Left hindlimb (tissue), 1 donor: ENCODE results near the gene HOXA11.

Source experiments
- DNase-seq: peaks from one replicate; pipeline ENCODE4 v3.0.0-alpha.2; 2018

HOXA11 gene

DNA sequence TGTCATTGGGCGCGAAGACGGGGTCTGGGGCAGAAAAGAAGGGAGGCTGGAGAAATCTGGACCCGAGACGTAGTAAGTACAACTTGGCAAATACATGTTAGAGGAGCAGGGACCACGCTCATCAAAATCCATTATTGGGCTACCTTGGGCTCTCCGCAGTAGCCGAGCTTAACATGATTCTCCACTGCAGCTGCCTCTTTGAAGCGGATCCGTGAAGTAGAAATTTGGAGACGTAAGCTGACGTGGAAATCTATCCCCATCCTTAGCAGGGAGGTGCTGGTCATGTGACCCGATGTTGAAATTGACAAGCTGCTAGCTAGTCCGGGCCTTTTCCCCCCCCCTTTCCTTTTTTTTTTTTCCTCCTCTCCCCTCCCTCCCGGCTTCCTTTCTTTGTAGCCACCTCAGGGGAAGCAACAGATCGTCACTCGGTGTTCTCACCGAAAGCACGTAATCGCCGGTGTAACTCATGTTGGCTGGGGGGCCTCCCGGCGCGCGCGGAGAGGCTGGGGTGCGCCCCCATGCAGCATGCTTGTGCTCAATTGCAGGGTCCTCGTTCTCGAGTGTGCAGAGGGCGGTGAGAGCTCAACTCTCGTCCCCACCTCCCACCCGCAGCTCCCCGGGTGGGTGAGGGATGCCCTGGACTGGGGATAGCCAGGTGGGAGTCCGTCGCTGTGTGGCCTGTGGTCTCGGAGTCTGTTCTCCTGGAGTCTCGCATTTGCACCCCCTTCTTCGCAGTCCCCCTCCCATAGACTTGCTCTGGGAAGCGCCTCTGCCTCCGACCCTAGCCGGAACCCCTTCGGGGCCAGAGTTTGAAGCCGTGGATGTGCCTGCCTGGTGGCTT lies at the start of gene HOXA11:
HOXA11 (minus strand) TSS at position 220 of the 841 bp plus-strand sequence; CDS start at position 132, 88 bp downstream.
- DNase-seq, result peak; percentile 86

DNA sequence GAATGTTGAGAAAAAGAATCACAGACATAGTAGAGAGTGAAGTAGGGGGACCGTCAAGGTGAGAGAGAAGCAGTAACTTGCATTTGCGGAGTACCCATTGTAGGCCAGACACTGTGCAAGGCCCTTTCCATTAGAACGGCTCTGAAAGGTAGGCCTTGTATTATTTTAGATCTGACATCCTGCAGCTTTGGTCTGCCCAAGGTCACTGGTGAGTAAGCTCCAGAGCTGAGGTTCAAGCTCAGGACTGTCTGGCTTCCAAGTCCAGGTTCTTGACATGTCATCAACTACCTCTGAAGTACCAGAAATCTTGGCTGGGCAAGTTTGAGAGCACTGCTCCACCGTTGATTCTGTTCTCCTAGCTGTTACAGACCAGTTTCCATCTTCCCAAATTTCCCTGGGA lies 44.4 kb upstream of the HOXA11 start:
- no peak for DNase-seq

DNA sequence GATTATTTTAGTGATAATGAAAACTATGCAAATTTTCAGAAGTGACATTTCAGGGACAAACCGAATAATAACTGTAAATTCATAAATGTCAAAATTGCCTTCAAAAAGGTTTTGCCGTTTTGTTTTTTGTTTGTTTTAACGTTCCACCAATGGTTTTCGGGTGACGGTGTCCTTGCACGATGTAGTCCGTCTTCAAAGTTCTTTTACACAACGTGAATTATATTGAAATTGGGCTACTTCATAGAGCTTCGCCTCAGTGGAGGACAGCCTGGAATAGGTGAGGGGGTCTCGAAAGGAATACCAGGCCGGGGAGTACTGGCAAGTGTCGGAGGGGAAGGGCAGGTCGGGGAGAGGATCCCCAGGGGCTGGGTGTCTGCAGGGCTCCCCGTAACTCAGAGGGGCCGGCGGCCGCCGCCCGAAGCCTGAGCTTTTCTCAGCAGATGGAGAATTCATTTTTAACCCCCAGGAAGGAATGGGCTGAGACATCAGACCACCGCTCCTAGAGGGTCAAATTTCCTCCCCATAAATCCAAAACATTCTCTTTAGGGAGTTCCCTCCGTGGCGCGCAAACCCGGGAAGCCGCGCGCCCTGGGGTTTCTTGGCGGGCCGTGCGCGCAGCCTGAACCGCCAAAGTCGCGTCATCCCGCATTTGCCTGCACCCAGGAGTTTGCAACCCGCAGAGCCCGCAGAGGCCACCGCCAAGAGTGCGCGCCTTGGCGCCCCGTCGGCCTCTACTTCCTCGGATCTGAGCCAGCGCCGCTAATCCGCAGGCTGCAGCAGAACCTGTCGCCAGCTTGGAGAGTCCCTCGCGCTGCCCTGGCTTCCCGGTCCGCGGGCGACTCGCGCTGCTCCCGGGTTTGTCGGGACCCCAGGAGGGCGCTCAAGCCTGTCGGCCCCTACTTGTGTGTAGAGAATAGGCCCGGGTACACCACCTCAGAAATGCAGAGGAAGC lies 40.2 kb upstream of the HOXA11 start:
- DNase-seq, result no peak

- DNase-seq, result no peak
Measured at GRCh38 chr7:27223941-27224575, 39.0 kb upstream of the HOXA11 start.

DNA sequence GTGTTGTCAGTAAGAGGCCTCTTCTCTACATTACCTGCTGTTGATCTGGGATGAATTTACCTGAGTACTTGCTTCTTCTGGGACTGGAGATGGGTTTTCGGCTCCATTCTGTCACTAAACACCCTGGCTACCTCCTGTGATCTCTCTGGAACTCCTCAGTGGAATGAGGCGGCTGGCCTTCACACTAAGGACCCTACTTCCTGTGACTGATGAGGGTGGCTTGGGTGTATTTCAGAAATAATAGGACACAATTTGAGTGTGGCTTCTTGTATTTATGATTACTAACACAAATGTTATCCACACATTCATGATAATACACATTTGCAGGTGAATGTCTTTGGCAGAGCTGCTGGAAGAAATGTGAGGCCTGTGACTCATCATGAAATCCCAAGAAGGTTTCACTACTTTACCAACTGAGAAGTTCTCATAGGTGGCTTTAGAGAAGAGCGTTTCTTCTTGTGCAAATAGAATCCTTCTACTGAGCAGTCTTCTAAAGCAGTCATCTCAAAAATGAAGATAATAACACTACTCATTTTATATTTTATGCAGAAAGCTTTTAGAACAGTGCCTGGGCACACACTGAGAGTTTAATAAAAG lies 36.3 kb upstream of the HOXA11 start:
- DNase-seq, result no peak

DNA sequence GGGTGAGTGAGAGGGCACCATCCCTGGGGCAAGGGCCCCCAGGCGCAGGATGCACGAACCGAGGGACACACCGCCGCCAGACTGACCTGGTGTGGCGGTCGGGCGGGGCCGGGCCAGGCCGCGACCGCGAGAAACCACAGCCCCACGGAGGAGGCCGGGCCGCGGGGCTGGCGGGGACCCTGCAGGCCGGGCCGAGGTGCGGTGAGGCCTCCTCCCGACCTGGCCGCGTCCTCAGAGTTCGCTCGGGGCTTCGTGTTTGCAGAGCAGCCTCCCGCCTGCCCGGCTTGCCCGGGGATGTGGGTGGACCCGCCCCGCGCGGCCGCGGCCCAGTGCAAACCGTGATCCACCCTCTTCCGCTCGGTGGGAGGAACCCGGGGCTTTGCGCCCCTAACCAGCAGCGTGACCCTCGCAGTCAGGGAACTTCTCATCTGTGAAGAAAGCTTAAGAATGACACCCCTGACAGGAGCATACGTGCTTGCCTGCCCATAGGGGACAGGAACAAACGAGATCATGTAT lies 35.5 kb upstream of the HOXA11 start:
- DNase-seq, result no peak

GRCh38 chr7:27219821-27220220 lies 34.8 kb upstream of the HOXA11 start:
- DNase-seq, result no peak

GRCh38 chr7:27217951-27218350 lies 32.9 kb upstream of the HOXA11 start:
- no peak for DNase-seq

DNA sequence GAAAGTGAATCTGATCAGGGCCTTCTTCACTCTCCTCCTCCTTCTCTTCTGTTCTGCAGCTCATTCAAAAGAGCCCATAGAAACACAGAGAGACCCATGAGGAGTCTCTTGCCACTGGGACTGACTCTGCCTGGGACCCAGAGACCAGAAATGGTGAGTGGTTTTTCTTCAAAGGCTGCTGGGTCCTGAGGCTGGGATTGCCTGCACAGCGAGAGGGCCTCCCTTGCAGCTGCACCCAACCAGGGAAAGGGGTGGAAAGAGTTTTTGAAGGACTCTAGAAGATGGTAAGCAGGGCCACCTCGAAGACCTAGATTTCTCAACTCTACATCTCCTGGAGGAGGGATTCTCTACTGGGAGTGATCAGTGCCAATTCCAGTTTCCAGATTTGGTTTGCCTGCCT lies 30.3 kb upstream of the HOXA11 start:
- no peak for DNase-seq

GRCh38 chr7:27214239-27214950 lies 29.4 kb upstream of the HOXA11 start:
- DNase-seq, result no peak

GRCh38 chr7:27213433-27214238 lies 28.6 kb upstream of the HOXA11 start:
- DNase-seq, result no peak

- DNase-seq, result no peak
Measured at GRCh38 chr7:27212497-27213432, 27.7 kb upstream of the HOXA11 start.

GRCh38 chr7:27211764-27212204 lies 26.8 kb upstream of the HOXA11 start:
- DNase-seq, result no peak

DNA sequence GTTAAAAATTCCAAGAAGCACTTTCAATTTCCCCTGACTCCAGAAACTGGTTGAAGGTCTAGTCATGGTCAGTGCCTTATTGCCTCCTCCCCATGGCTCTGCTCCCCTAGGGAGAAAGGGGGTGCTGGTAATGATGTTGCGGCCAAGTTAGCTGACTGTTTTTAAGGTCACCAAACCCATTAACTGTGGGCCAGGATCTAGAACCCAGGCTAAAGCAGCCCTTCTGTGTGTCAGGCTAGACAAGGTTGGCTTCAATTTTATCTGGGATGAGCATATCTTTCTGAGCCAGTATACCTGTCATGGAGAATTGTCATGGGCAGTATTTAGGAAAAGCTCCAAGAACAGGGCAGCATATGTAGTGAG lies 26.0 kb upstream of the HOXA11 start:
- DNase-seq, result no peak

GRCh38 chr7:27210441-27211083 lies 25.5 kb upstream of the HOXA11 start:
- DNase-seq, result no peak

GRCh38 chr7:27209933-27210440 lies 25.0 kb upstream of the HOXA11 start:
- no peak for DNase-seq

- no peak for DNase-seq
Measured at GRCh38 chr7:27208998-27209397, 24.0 kb upstream of the HOXA11 start.

- DNase-seq, result no peak
Measured at GRCh38 chr7:27207348-27207985, 22.4 kb upstream of the HOXA11 start.
